NCI-H1694 treated with DMSO at 0.1 percent for 48 hours (cell line): ENCODE measurements around the gene DRAXIN.

Experiments used
- DNase-seq: peaks from one replicate; lab custom pipeline; 2025; lab: John Stamatoyannopoulos, UW

DRAXIN gene

DNA sequence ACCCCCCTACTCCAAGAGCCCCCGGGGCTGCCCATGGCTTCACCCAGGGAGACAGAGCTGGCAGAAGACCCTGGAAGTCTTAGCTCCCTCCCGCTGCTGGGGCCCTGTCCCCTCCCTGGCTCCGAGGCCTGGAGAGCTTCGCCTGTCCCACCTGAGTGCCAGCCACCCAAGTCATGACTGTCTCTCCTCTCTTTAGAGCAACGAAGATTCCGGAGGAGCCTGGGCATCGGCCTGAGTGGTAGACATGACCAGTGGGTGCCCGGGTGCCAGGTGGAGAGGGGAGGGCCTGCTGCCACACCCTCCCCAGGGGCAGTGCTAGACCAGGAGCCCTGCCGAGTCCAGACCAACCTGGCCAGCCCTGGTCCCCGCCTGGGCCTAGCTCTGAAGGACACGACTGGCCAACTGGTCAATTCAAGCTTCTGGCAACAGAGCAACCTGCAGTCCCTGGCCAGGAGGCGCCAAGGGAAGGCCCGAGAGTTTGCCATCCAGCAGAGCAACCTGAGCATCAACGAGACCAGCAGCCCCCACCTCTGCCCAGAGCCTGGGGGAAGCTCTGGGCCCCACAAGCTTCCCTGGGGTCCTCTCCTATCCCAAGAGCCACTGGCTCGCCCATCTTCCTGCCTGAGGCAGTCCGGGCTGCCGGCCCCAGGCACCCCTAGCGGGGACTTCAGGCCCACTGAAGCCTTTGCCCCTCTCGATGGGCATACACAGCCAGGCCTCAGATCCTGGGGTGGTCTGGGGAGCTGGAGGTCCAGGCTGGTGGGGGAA, 74.3 kb downstream of the DRAXIN start:
- no peak for DNase-seq

- DNase-seq = no peak
Observed at GRCh38 chr1:11766429-11766776, 74.9 kb downstream of the DRAXIN start.

GRCh38 chr1:11767922-11768704, 76.6 kb downstream of the DRAXIN start:
- DNase-seq = no peak

GRCh38 chr1:11768821-11769220, 77.3 kb downstream of the DRAXIN start:
- DNase-seq = no peak

DNA sequence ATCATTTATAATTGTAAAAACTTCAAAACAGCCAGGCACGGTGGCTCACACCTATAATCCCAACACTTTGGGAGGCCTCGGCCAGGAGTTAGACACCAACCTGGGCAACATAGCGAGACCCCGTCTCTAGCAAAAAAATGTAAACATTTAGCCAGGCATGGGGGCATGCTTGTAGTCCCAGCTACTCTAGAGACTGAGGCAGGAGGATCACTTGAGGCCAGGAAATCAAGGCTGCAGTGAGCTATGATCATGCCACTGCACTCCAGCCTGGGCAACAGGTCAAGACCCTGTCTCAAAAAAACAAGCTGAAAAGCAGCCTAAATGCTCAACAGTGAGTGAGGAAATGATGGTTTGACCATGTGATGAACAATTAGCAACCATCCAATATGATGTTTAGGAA, 77.8 kb downstream of the DRAXIN start:
- no peak for DNase-seq

GRCh38 chr1:11770011-11770410, 78.5 kb downstream of the DRAXIN start:
- DNase-seq = no peak

- DNase-seq = no peak
Observed at GRCh38 chr1:11771481-11772043, 80.1 kb downstream of the DRAXIN start.

- no peak for DNase-seq
Observed at GRCh38 chr1:11772458-11772857, 80.9 kb downstream of the DRAXIN start.

DNA sequence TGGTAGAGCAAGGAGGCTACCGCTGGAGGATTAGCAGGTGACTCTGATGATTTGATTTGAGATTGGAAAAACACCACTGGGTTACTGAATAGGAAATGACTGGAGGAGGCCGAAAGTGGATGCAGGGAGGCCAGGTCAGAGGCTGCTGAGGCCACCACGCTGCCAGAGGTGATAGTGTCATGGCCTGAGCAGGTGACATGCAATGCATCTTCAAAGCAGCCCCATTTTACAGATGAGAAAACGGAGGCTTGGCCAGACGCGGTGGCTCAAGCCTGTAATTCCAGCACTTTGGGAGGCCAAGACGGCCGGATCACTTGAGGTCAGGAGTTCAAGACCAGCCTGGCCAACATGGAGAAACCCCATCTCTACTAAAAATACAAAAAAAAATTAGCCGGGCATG, 83.2 kb downstream of the DRAXIN start:
- DNase-seq = no peak
